HUDEP-2 (cell line): ENCODE measurements around the gene NANP.
"Not testable (repeated sequence)": the region's sequence is repeated elsewhere in the genome, so short reads cannot be mapped to it uniquely, and the experiment has no call there.

ENCODE experiments used
- DNase-seq, 76 experiments: peaks; one replicate each; lab custom pipeline; 2025; ENCODE audit not compliant: unreplicated experiment in 76 of 76; lab: John Stamatoyannopoulos, UW

NANP gene

DNA sequence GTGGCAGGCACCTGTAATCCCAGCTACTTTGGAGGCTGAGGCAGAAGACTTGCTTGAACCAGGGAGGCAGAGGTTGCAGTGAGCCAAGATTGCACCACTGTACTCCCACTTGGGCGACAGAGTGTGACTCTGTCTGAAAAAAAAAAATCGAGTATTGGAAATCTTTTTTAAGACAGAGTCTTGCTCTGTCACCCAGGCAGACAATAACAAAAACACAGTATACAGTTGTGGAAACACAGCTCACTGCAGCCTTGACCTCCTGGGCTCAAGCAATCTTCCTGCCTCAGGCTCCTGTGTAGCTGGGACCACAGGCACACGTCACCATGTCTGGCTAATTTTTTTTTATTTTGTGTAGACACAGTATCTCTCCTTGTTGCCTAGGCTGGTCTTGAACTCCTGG lies 15.0 kb downstream of the NANP start:
- DNase-seq, result no peak

DNA sequence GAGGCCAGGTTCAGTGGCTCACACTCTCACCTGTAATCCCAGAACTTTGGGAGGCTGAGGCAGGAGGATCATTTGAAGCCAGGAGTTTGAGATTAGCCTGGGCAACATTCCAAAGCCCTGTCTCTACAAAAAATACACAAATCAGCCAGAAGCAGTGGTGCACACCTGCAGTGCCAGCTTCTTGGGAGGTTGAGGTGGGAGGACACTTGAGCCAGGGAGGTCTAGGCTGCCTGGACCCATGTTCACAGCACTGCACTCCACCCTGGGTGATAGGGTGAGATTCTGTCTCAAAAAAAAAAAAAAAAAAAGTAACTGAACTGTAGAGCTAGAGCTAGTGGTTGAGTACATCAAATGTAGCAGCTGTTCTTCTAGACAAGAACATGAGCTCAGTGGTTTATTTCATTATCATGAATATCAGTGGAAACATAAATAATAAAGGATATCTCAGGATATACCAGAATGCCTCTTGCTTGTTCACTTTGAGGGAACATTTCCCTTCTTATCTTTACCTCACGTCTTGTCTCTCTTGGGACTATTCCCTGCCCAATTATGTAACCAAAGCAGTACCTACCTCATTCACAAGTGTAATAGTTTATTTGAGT lies 17.6 kb downstream of the NANP start:
- peak in 4 of 76 experiments; percentile 2 to 35 (median 22) for DNase-seq

- DNase-seq, result no peak
Measured at GRCh38 chr20:25605148-25605547, 18.7 kb downstream of the NANP start.

GRCh38 chr20:25604611-25605010 lies 19.2 kb downstream of the NANP start:
- no peak for DNase-seq

DNA sequence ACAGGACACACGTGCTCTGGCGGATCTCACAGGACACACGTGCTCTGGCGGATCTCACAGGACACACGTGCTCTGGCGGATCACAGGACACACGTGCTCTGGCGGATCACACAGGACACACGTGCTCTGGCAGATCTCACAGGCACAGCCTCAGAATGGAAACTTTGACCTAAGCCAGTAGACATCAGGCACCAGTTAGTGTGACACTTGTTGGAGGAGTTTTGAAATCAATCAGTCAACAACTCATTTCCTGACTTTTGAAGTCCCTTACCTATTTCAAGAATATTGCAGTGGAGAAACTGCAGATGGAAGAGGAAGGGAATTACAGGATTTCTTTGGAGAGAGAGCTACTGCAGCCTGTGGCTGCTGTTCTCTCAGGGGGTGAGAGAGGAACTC lies 20.9 kb downstream of the NANP start:
- not testable (repeated sequence) for DNase-seq

- DNase-seq, result not testable (repeated sequence)
Measured at GRCh38 chr20:25602191-25602913, 21.5 kb downstream of the NANP start.

DNA sequence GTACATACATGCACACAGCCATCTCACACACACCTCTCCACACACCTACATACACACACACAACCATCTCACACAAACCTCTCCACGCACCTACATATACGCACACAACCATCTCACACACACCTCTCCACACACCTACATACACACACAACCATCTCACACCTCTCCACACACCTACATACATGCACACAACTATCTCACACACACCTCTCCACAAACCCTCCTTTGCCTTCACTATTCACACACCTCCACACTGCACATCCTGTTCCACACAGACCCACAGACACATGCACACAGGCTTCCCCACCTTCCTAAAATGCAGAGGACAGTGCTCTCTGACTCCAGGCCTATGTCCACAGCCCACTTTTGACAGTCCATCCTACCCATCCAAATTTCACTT lies 22.2 kb downstream of the NANP start:
- DNase-seq, result no peak

GRCh38 chr20:25600632-25601031 lies 23.2 kb downstream of the NANP start:
- DNase-seq, result no peak

- peak in 1 of 76 experiments; percentile 9 for DNase-seq
Measured at GRCh38 chr20:25592135-25592852, 31.5 kb downstream of the NANP start.

DNA sequence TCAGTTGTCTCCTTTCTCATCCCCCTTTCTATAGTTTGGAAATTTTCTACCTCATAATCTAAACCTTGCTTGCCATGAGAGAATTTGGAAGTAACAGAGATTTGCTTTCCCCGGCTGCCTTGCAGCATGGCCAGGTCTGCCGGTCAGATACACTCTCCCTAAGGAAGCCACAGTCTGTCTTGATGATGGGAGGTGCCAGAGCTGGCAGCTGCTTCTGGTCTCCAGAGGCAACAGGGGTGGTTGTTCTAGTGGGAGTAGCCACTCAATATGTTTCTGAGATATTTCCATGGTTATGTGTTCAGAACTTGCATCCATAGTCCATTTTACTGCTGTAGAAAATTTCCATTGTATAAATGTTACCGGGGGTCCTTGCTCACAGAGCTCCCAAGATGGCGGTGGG lies 33.0 kb downstream of the NANP start:
- DNase-seq, result not testable (repeated sequence)

GRCh38 chr20:25588491-25588890 lies 35.3 kb downstream of the NANP start:
- no peak for DNase-seq

- DNase-seq, result no peak
Measured at GRCh38 chr20:25587536-25587935, 36.3 kb downstream of the NANP start.

DNA sequence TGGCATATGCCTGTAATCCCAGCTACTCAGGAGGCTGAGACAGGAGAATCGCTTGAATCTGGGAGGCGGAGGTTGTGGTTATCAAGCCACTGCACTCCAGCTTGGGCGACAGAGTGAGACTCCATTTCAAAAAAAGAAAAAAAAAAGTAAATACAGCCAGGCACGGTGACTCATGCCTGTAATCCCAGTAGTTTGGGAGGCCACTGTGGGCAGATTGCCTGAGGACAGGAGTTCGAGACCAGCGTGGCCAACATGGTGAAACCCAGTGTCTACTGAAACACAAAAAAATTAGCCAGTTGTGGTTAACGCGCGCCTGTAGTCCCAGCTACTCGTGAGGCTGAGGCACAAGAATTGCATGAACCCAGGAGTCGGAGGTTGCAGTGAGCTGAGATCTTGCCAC lies 36.9 kb downstream of the NANP start:
- DNase-seq, result no peak

GRCh38 chr20:25584905-25585704 lies 38.7 kb downstream of the NANP start, which contains the start of gene NINL:
TSS of gene NINL (minus strand) at chr20:25585531. CDS start at chr20:25526587, 58,944 bp downstream.
- DNase-seq, result peak in 15 of 76 experiments; percentile 1 to 24 (median 15)

DNA sequence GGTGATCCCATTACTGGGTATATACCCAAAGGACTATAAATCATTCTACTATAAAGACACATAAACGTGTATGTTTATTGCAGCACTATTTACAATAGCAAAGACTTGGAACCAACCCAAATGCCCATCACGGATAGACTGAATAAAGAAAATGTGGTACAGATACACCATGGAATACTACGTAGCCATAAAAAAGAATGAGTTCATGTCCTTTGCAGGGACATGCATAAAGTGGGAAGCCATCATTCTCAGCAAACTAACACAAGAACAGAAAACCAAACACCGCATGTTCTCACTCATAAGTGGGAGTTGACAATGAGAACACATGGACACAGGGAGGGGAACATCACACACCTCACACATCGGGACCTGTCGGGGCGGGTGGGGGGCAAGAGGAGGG lies 40.2 kb downstream of the NANP start:
- DNase-seq, result not testable (repeated sequence)

- no peak for DNase-seq
Measured at GRCh38 chr20:25580711-25581110, 43.1 kb downstream of the NANP start.

- no peak for DNase-seq
Measured at GRCh38 chr20:25579081-25579770, 44.6 kb downstream of the NANP start.

DNA sequence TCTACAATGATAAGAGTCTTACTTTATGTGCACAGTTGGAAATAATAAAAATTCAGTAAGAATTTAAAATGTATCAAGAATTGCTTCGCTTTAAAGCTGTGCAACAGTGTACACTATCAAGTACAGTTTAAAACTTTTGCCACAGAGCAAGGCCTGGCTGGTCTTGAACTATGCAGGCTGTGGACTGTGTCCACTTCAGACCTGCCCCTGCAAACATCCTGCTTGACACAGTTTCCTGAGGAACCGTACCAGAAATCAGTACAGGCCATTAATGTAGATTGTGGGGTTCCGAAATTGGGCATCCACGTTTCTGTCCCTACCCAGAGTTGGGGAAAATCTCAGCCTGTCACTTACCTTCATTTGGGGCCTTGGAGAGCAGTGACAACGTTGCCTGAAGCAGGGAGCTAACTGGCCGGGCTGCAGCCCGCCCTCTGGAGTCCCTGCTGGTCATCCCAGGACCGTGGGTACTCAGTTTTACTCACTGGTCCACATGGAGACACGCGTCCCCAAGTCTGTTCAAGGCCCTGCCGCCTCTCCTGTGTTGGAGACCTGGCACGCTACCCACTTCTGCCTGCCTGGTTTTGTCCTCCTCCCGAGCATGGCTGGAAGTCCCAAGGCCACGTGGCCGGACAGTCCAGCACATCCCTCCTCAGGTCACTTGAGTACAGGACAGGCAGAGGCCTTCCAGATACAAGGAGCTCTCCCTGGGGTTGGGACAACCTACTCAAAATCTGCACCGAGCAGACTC lies 46.9 kb downstream of the NANP start:
- DNase-seq, result no peak

GRCh38 chr20:25574411-25574810 lies 49.4 kb downstream of the NANP start:
- DNase-seq, result peak in 1 of 76 experiments; percentile 4
